SK-N-SH treated with all-trans-retinoic acid at 6 μM for 48 hours (cell line): ENCODE results near the gene TPBGL.

Experiments
- ARNTL ChIP-seq: fragments of 450-650 bp; formaldehyde crosslinking; IDR thresholded peaks from 2 replicates; pipeline ENCODE4 v1.5.0; 2020; ENCODE audit warnings: low read depth, mild to moderate bottlenecking, moderate library complexity, borderline replicate concordance
- CSRNP3 ChIP-seq: fragments of 250-450 bp; sonication (Bioruptor Pico); IDR thresholded peaks from 2 replicates; pipeline ENCODE4 v1.5.1; 2021; ENCODE audit warnings: mild to moderate bottlenecking, moderate library complexity
- ISL1 ChIP-seq: fragments of 250-450 bp; sonication (Bioruptor Pico); IDR thresholded peaks from 2 replicates; pipeline ENCODE4 v2.1.2; 2022; ENCODE audit warnings: mild to moderate bottlenecking, moderate library complexity
- PATZ1 ChIP-seq: fragments of 250-450 bp; sonication (Bioruptor Pico); IDR thresholded peaks from 2 replicates; pipeline ENCODE4 v1.8.0; 2020; ENCODE audit warnings: mild to moderate bottlenecking, moderate library complexity, borderline replicate concordance
- RARB ChIP-seq: fragments of 250-450 bp; sonication (Bioruptor Pico); IDR thresholded peaks from 2 replicates; pipeline ENCODE4 v1.8.0; 2021; ENCODE audit warnings: mild to moderate bottlenecking, moderate library complexity
- ZFP3 ChIP-seq: fragments of 250-450 bp; sonication (Bioruptor Pico); IDR thresholded peaks from 2 replicates; pipeline ENCODE4 v1.5.0; 2020; ENCODE audit warnings: mild to moderate bottlenecking, moderate library complexity
- ZFP30 ChIP-seq: fragments of 450-650 bp; formaldehyde crosslinking; IDR thresholded peaks from 2 replicates; pipeline ENCODE4 v1.5.0; 2022; ENCODE audit warnings: mild to moderate bottlenecking, moderate library complexity
- ZNF8 ChIP-seq: fragments of 450-650 bp; formaldehyde crosslinking; IDR thresholded peaks from 2 replicates; pipeline ENCODE4 v1.5.0; 2020; ENCODE audit warnings: mild to moderate bottlenecking, moderate library complexity
- TF ChIP-seq, protein P1 (sequence below): fragments of 250-450 bp; sonication (Bioruptor Pico); IDR thresholded peaks from 2 replicates; pipeline ENCODE4 v1.5.0; 2020; ENCODE audit warnings: mild to moderate bottlenecking, moderate library complexity

- no peak for TF ChIP-seq CSRNP3 (CRISPR knock-in tag)
- TF ChIP-seq RARB (CRISPR knock-in tag), result no peak
- no peak for TF ChIP-seq ZFP30 (CRISPR knock-in tag)
- no peak for TF ChIP-seq ISL1
- peak; percentile 93 for TF ChIP-seq ZFP3 (CRISPR knock-in tag)
- TF ChIP-seq, protein P1, sequence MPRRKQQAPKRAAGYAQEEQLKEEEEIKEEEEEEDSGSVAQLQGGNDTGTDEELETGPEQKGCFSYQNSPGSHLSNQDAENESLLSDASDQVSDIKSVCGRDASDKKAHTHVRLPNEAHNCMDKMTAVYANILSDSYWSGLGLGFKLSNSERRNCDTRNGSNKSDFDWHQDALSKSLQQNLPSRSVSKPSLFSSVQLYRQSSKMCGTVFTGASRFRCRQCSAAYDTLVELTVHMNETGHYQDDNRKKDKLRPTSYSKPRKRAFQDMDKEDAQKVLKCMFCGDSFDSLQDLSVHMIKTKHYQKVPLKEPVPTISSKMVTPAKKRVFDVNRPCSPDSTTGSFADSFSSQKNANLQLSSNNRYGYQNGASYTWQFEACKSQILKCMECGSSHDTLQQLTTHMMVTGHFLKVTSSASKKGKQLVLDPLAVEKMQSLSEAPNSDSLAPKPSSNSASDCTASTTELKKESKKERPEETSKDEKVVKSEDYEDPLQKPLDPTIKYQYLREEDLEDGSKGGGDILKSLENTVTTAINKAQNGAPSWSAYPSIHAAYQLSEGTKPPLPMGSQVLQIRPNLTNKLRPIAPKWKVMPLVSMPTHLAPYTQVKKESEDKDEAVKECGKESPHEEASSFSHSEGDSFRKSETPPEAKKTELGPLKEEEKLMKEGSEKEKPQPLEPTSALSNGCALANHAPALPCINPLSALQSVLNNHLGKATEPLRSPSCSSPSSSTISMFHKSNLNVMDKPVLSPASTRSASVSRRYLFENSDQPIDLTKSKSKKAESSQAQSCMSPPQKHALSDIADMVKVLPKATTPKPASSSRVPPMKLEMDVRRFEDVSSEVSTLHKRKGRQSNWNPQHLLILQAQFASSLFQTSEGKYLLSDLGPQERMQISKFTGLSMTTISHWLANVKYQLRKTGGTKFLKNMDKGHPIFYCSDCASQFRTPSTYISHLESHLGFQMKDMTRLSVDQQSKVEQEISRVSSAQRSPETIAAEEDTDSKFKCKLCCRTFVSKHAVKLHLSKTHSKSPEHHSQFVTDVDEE (CRISPR knock-in tag), result no peak
- no peak for TF ChIP-seq PATZ1
- TF ChIP-seq ARNTL (CRISPR knock-in tag), result no peak
- TF ChIP-seq ZNF8 (CRISPR knock-in tag), result no peak
Observed at GRCh38 chr11:75245356-75246005, 4.9 kb downstream of the TPBGL start.
